HFFc6 (cell line): ENCODE data around the gene FRMD1. TPM values are rescaled to one million over a fixed set of nuclear protein-coding genes. Genes with fewer than 3 reads are reported as not detected.

ENCODE experiments used
- DNase-seq: peaks from one replicate; pipeline ENCODE4 v3.0.0-alpha.2; 2018
- H3K27ac Mint-ChIP-seq: 2 replicates; pipeline ENCODE4 v1.8.0; 2020; ENCODE audit warnings: mild to moderate bottlenecking, mixed read lengths
- H3K27me3 Mint-ChIP-seq: 2 replicates; pipeline ENCODE4 v1.8.0; 2021; ENCODE audit warnings: mild to moderate bottlenecking, moderate library complexity, mixed read lengths; ENCODE audit not compliant: insufficient read depth
- H3K36me3 Mint-ChIP-seq: 2 replicates; pipeline ENCODE4 v1.8.0; 2021; ENCODE audit warnings: low read depth, mixed read lengths
- H3K4me1 Mint-ChIP-seq: 2 replicates; pipeline ENCODE4 v1.8.0; 2020; ENCODE audit warnings: low read depth, mixed read lengths
- H3K4me3 Mint-ChIP-seq: 2 replicates; pipeline ENCODE4 v1.8.0; 2020; ENCODE audit warnings: mild to moderate bottlenecking, moderate library complexity, mixed read lengths
- H3K9me3 Mint-ChIP-seq: 2 replicates; pipeline ENCODE4 v1.8.0; 2020; ENCODE audit warnings: mild to moderate bottlenecking, mixed read lengths
- total RNA-seq, 6 experiments: library from RNA; stranded (reverse); fragmentation: NEBNext Ultra II Directional; extraction: Animal tissue kit (Norgen Biotek cat#: 25700); gene quantifications; 2 replicates in 1 of 6; 3 replicates in 5 of 6; pipeline ENCODE4 v1.2.3, GENCODE V29; 2021
- TF ChIP-seq, protein P1 (sequence below): fragments of 200-600 bp; sonication (generic); IDR thresholded peaks from 2 replicates; pipeline ENCODE4 v1.5.0; 2021; ENCODE audit warnings: antibody characterized with exemption, mild to moderate bottlenecking

The FRMD1 gene
- total RNA-seq, 6 experiments from 2014 or later = not detected

DNA sequence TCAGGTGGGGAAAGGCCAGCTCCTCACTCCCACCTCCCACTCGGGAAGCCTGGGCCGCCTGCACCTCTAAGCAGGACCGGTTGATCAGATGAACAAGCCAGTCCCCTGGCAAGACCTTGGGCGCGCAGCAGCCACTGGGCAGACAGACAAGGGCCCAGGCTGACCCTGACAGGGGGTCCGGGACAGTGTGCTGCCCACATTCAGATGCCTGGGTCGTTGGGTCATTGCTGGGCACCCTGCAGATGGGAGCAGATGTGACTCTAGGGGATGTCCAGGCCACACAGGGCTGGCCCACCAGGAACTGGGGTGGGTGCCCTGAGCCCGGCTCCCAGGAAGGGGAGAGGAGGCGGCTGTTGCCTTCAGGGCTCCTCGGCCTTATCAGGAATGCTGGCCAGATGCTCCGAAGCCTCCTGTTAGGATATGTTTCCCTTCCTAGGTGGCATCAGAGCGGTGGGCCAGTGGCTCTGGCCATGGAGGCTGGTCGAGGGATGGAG is 17.3 kb upstream of the FRMD1 start:
- H3K36me3 Mint-ChIP-seq = no peaks in the 10 kb centered on the region
- H3K4me3 Mint-ChIP-seq = no peak overlapping the region
- no peaks in the 10 kb centered on the region for H3K4me1 Mint-ChIP-seq
- no peak for DNase-seq
- H3K27ac Mint-ChIP-seq = no peak overlapping the region
- TF ChIP-seq, protein P1, sequence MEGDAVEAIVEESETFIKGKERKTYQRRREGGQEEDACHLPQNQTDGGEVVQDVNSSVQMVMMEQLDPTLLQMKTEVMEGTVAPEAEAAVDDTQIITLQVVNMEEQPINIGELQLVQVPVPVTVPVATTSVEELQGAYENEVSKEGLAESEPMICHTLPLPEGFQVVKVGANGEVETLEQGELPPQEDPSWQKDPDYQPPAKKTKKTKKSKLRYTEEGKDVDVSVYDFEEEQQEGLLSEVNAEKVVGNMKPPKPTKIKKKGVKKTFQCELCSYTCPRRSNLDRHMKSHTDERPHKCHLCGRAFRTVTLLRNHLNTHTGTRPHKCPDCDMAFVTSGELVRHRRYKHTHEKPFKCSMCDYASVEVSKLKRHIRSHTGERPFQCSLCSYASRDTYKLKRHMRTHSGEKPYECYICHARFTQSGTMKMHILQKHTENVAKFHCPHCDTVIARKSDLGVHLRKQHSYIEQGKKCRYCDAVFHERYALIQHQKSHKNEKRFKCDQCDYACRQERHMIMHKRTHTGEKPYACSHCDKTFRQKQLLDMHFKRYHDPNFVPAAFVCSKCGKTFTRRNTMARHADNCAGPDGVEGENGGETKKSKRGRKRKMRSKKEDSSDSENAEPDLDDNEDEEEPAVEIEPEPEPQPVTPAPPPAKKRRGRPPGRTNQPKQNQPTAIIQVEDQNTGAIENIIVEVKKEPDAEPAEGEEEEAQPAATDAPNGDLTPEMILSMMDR = no peak
- H3K27me3 Mint-ChIP-seq = peaks cover 12% of the 10 kb centered on the region
- H3K9me3 Mint-ChIP-seq = peaks cover 5% of the 10 kb centered on the region; the same call in 1 of the 2 replicates

DNA sequence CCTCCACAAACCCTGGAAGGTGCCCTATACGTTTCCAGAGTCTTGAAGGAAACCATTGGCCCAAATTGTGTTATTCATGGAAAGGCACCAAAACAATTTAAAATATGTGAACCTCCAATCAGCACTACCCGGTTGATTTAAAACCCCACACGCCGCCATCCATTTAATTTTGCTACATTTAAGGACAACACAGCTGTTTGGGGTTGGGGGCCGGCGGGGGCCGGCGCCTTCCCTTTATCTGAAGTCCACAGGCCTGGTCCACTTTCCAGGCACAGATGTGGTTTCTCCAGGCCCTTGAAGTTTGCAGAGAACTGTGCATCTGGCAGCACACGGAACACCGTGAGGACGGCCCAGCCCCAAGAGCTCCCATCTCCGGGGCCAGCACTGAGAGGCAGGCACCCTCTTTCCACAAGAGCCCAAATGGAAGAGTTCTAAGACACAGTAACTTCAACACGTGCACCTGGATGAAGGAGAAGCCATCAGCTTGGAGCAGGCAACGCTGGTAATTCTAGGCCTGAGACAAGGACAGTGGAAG is 16.8 kb upstream of the FRMD1 start:
- Mint-ChIP-seq H3K4me1 (no peaks in the 10 kb centered on the region), H3K4me3 (no peak overlapping the region), H3K27ac (no peak overlapping the region), H3K9me3 (peaks cover 5% of the 10 kb centered on the region; the same call in 1 of the 2 replicates), H3K36me3 (no peaks in the 10 kb centered on the region), H3K27me3 (peaks cover 12% of the 10 kb centered on the region)
- TF ChIP-seq, protein P1 = no peak
- DNase-seq = no peak

DNA sequence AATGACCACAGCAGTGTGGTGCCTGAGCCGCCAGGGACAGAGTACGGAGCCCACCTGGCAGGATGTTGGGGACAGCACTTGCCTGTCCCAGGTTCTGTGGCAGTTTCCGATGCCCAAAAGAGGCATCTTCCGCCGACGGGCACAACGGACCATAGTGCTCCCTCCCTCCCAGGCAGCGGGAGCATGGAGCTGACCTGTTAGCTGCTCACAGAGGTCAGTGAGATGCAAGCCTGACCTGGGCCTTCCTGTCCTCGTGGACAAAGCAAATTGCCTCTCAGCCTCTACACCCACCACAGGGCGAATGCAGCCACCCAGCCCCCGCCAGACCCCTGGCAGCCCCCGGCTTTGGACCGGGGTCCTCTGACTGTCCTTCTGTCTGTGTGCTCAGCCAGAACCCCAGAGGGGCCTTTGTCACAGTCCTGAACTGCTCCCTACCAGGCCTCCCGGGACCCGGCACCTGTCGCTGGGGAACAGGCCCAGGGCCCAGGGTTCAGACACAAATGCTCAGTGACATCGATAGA is 16.2 kb upstream of the FRMD1 start:
- no peak for DNase-seq
- TF ChIP-seq, protein P1 = no peak
- Mint-ChIP-seq H3K36me3 (no peaks in the 10 kb centered on the region), H3K27me3 (peaks cover 17% of the 10 kb centered on the region), H3K27ac (no peak overlapping the region), H3K4me3 (no peak overlapping the region), H3K9me3 (peaks cover 10% of the 10 kb centered on the region; the same call in 1 of the 2 replicates), H3K4me1 (no peaks in the 10 kb centered on the region)

DNA sequence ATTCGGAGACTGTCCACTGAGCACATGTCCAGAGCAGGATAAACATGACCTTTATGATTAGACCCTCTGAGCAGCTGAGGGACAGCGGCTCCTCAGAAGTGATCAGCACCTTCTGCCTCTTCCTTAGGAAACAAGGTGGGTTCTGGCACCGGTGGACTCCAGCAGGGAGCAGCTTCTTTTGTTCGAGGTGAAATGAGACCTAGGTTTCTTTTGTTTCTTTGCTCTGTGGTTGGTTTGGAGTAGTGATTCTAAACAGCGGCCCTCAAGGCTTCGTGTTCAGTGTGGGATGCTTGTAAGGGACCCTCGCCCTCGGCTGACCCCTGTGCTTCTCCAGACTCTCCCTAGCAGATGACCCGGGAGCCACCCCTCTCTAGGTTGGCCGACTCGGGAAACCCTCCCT is 14.6 kb upstream of the FRMD1 start:
- no peak for DNase-seq
- H3K36me3 Mint-ChIP-seq = no peaks in the 10 kb centered on the region
- peaks cover 18% of the 10 kb centered on the region for H3K27me3 Mint-ChIP-seq
- no peak overlapping the region for H3K27ac Mint-ChIP-seq
- peaks cover 13% of the 10 kb centered on the region; the same call in 1 of the 2 replicates for H3K9me3 Mint-ChIP-seq
- H3K4me1 Mint-ChIP-seq = no peaks in the 10 kb centered on the region
- no peak overlapping the region for H3K4me3 Mint-ChIP-seq
- TF ChIP-seq, protein P1 = no peak

DNA sequence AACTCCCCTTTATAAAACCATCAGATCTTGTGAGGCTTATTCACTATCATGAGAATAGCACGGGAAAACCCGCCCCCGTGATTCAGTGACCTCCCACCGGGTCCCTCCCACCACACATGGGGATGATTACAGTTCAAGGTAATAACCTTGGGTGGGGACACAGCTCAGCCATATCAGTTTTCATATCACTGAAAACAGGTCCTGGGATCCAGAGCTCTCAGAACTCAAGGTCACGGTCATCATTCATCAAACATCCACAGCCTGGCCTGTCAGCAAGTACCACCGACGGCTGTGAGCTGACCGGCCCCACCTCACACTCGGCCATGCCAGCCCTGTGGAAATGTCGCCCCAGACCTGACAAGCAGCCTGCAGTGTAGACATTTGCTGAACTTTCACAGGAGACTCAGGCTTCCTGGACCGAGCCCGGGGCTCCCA is 14.1 kb upstream of the FRMD1 start:
- Mint-ChIP-seq H3K4me3 (no peak overlapping the region), H3K36me3 (no peaks in the 10 kb centered on the region), H3K27me3 (peaks cover 21% of the 10 kb centered on the region), H3K4me1 (no peaks in the 10 kb centered on the region), H3K9me3 (peaks cover 13% of the 10 kb centered on the region; the same call in 1 of the 2 replicates), H3K27ac (no peak overlapping the region)
- TF ChIP-seq, protein P1 = no peak
- no peak for DNase-seq
